ENCODE data around the gene NDFIP2. TPM values are rescaled to one million over a fixed set of nuclear protein-coding genes. Genes with fewer than 3 reads are reported as not detected.

The NDFIP2 gene
- polyA plus RNA-seq, 1 of the 3 experiments (the other 2 are of a cell fraction): 21.4 TPM

DNA sequence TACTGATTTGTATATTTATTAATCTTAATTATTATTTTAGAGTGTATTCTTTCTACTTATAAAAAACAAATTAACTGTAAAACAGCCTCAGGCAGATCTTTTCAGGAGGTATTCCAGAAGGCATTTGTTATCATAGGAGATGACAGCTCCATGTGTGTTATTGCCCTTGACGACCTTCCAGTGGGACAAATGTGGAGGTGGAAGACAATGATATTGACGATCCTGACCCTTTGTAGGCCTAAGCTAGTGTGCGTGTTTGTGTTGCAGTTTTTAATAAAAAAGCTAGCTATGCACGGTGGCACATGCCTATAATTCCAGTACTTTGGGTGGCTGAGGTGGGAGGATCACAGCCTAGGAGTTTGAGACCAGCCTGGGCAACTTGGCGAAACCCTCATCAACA lies 46.7 kb downstream of the NDFIP2 start:
- peaks cover 30 to 44% of the 10 kb centered on the region in 2 experiments for H3K36me3 ChIP-seq (replicated peaks in 1 of 2; ENCODE audit: control insufficient read depth in 1 of 2, insufficient read depth in 2 of 2, low read length in 1 of 2)
- peaks cover 7% of the 10 kb centered on the region for H3F3A ChIP-seq (replicated peaks; ENCODE audit: insufficient read depth)
- CTCF ChIA-PET: interaction anchor here (0.8 to 2.6 kb wide), 5 partner anchors 13 to 104 kb away, joined by 3 to 16 read pairs (median 4); no protein-coding TSS in a partner anchor
- POLR2A ChIA-PET: no interaction called here
- no peak overlapping the region for H3K9ac ChIP-seq
- TF ChIP-seq GATA2 (CRISPR knock-in tag; IDR thresholded peaks at IDR 0.05): no peak
- TF ChIP-seq NRF1 (IDR thresholded peaks at IDR 0.05; ENCODE audit: low read depth, low read length): no peak
- TF ChIP-seq, protein P1, sequence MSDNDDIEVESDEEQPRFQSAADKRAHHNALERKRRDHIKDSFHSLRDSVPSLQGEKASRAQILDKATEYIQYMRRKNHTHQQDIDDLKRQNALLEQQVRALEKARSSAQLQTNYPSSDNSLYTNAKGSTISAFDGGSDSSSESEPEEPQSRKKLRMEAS (IDR thresholded peaks at IDR 0.05; ENCODE audit: low read depth): no peak
- H3K4me1 ChIP-seq (ENCODE audit: control insufficient read depth in 1 of 2, insufficient read depth in 2 of 2, low read depth in 1 of 2, low read length in 1 of 2): no peaks in the 10 kb centered on the region; a peak in 1 of 4 replicates
- no peaks in the 10 kb centered on the region for H3K9me2 ChIP-seq
- H3K27me3 ChIP-seq (ENCODE audit: insufficient read depth): no peaks in the 10 kb centered on the region
- WGBS (ENCODE audit: low lambda C conversion rate): 94% methylated on average over 5 of the region's 5 CpGs
- DNase-seq: no peak
- no peaks in the 10 kb centered on the region for H3K9me3 ChIP-seq
- no peaks in the 10 kb centered on the region for H4K20me1 ChIP-seq (ENCODE audit: insufficient read depth)
- H3K79me2 ChIP-seq (ENCODE audit: insufficient read depth): 0 out of 2 replicates have a peak, but pooled peaks cover 4% of the 10 kb centered on the region
- no peak overlapping the region for H3K4me3 ChIP-seq (ENCODE audit: low read depth in 2 of 2, low read length in 1 of 2)
- H2AFZ ChIP-seq (ENCODE audit: low read depth): no peak overlapping the region
- no peak overlapping the region for H3K4me2 ChIP-seq
- H3K27ac ChIP-seq (ENCODE audit: low read depth in 2 of 2, low read length in 1 of 2): no peak overlapping the region

GRCh38 chr13:79528356-79528755 lies 47.4 kb downstream of the NDFIP2 start:
- no peaks in the 10 kb centered on the region for H3K9me2 ChIP-seq
- no peaks in the 10 kb centered on the region for H3K27me3 ChIP-seq (ENCODE audit: insufficient read depth)
- no peak overlapping the region for H3K4me3 ChIP-seq (ENCODE audit: low read depth in 2 of 2, low read length in 1 of 2)
- no peaks in the 10 kb centered on the region; a peak in 1 of 4 replicates for H3K4me1 ChIP-seq (ENCODE audit: control insufficient read depth in 1 of 2, insufficient read depth in 2 of 2, low read depth in 1 of 2, low read length in 1 of 2)
- ChIA-PET POLR2A (no interaction called here), CTCF (interaction anchor here (0.8 to 2.6 kb wide), 4 partner anchors 12 to 105 kb away, joined by 3 to 16 read pairs (median 4); no protein-coding TSS in a partner anchor)
- no peaks in the 10 kb centered on the region for H4K20me1 ChIP-seq (ENCODE audit: insufficient read depth)
- no peak overlapping the region for H3K27ac ChIP-seq (ENCODE audit: low read depth in 2 of 2, low read length in 1 of 2)
- TF ChIP-seq IRF3 (IDR thresholded peaks at IDR 0.05; ENCODE audit: low read depth, low read length) (no peak), SMC3 (IDR thresholded peaks at IDR 0.05; ENCODE audit: low read depth, low read length) (no peak), TAF1 (IDR thresholded peaks at IDR 0.05; ENCODE audit: borderline replicate concordance, low read depth, low read length) (no peak), GABPA (IDR thresholded peaks at IDR 0.05; ENCODE audit: low read depth) (no peak), FOXM1 (IDR thresholded peaks at IDR 0.05; ENCODE audit: low read depth) (no peak)
- TF ChIP-seq, protein P2, sequence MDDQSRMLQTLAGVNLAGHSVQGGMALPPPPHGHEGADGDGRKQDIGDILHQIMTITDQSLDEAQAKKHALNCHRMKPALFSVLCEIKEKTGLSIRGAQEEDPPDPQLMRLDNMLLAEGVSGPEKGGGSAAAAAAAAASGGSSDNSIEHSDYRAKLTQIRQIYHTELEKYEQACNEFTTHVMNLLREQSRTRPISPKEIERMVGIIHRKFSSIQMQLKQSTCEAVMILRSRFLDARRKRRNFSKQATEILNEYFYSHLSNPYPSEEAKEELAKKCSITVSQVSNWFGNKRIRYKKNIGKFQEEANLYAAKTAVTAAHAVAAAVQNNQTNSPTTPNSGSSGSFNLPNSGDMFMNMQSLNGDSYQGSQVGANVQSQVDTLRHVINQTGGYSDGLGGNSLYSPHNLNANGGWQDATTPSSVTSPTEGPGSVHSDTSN (IDR thresholded peaks at IDR 0.05): no peak
- H3K4me2 ChIP-seq: no peak overlapping the region
- H3K9ac ChIP-seq: no peak overlapping the region
- no peak for DNase-seq
- WGBS (ENCODE audit: low lambda C conversion rate): 95% methylated on average over 4 of the region's 4 CpGs
- no peak overlapping the region for H2AFZ ChIP-seq (ENCODE audit: low read depth)
- 0 out of 2 replicates have a peak, but pooled peaks cover 4% of the 10 kb centered on the region for H3K79me2 ChIP-seq (ENCODE audit: insufficient read depth)
- peaks cover 32 to 44% of the 10 kb centered on the region in 2 experiments for H3K36me3 ChIP-seq (replicated peaks in 1 of 2; ENCODE audit: control insufficient read depth in 1 of 2, insufficient read depth in 2 of 2, low read length in 1 of 2)
- no peaks in the 10 kb centered on the region for H3K9me3 ChIP-seq
- peaks cover 7% of the 10 kb centered on the region for H3F3A ChIP-seq (replicated peaks; ENCODE audit: insufficient read depth)
